NCI-H446 (cell line): ENCODE measurements around the gene CRYBA4.
A peak's percentile ranks its signal among the peaks of the same experiment; 100 is the strongest.
"Not testable (repeated sequence)": the region's sequence is repeated elsewhere in the genome, so short reads cannot be mapped to it uniquely, and the experiment has no call there.

ENCODE experiments used
- DNase-seq, 2 experiments: peaks; one replicate each; lab custom pipeline; 2025; lab: John Stamatoyannopoulos, UW

The CRYBA4 gene

GRCh38 chr22:26597026-26597425 is 24.7 kb upstream of the CRYBA4 start:
- DNase-seq, result no peak

- DNase-seq, result no peak
Observed at GRCh38 chr22:26597480-26597879, 24.3 kb upstream of the CRYBA4 start.

- no peak for DNase-seq
Observed at GRCh38 chr22:26599505-26599904, 22.3 kb upstream of the CRYBA4 start.

GRCh38 chr22:26601726-26602125 is 20.0 kb upstream of the CRYBA4 start:
- no peak for DNase-seq

- no peak for DNase-seq
Observed at GRCh38 chr22:26602127-26602526, 19.6 kb upstream of the CRYBA4 start.

GRCh38 chr22:26604368-26604767 is 17.4 kb upstream of the CRYBA4 start:
- no peak for DNase-seq

- no peak for DNase-seq
Observed at GRCh38 chr22:26606611-26607010, 15.2 kb upstream of the CRYBA4 start.

GRCh38 chr22:26608129-26608528 is 13.6 kb upstream of the CRYBA4 start:
- DNase-seq, result no peak

GRCh38 chr22:26609287-26609686 is 12.5 kb upstream of the CRYBA4 start:
- DNase-seq, result no peak

- DNase-seq, result peak in 1 of 2 experiments; percentile 22
Observed at GRCh38 chr22:26610072-26610958, 11.4 kb upstream of the CRYBA4 start.

GRCh38 chr22:26610996-26611395 is 10.8 kb upstream of the CRYBA4 start:
- no peak for DNase-seq

GRCh38 chr22:26612652-26613051 is 9.1 kb upstream of the CRYBA4 start:
- no peak for DNase-seq

GRCh38 chr22:26613753-26614152 is 8.0 kb upstream of the CRYBA4 start:
- not testable (repeated sequence) for DNase-seq

GRCh38 chr22:26614322-26614721 is 7.4 kb upstream of the CRYBA4 start:
- no peak for DNase-seq

- no peak for DNase-seq
Observed at GRCh38 chr22:26615149-26615548, 6.6 kb upstream of the CRYBA4 start.

GRCh38 chr22:26615830-26616435 is 5.8 kb upstream of the CRYBA4 start:
- DNase-seq, result no peak

GRCh38 chr22:26616650-26617049 is 5.1 kb upstream of the CRYBA4 start:
- no peak for DNase-seq

- no peak for DNase-seq
Observed at GRCh38 chr22:26617271-26618199, 4.2 kb upstream of the CRYBA4 start, which contains the start of gene CRYBB1. Gene CRYBB1 (minus strand): TSS chr22:26618027. CDS start chr22:26616319, 1,708 bp downstream.

GRCh38 chr22:26618455-26618854 is 3.3 kb upstream of the CRYBA4 start:
- no peak for DNase-seq

GRCh38 chr22:26619510-26619909 is 2.3 kb upstream of the CRYBA4 start:
- no peak for DNase-seq

GRCh38 chr22:26620197-26620596 is 1.6 kb upstream of the CRYBA4 start:
- DNase-seq, result no peak

- DNase-seq, result no peak
Observed at GRCh38 chr22:26623984-26624383, 2.2 kb downstream of the CRYBA4 start.
